Measurements from ENCODE around the gene WDR20.
"Not testable (repeated sequence)": the region's sequence is repeated elsewhere in the genome, so short reads cannot be mapped to it uniquely, and the experiment has no call there.

The WDR20 gene

DNA sequence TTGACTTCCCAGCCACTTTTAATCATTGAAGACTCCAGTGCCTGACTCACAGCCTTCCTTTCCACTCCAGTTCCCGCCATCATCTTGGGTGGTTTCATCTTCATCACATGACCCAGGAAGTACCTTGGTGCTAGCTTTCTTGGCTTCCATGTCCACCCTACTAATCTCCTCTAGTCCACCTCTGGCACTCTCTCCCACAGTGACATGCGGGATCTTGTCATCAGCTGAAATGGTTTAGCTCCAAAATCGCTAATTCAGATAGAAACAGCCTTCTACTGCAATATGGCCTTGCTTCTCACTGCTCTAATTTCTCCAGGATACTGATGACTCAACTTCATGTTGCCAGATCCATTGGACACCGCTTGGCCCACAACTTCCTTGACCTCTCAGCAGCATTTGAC lies 24.5 kb downstream of the WDR20 start:
- in situ Hi-C loops (cut with MboI; ENCODE audit: low sequenced_read_pairs) = no loop called here

DNA sequence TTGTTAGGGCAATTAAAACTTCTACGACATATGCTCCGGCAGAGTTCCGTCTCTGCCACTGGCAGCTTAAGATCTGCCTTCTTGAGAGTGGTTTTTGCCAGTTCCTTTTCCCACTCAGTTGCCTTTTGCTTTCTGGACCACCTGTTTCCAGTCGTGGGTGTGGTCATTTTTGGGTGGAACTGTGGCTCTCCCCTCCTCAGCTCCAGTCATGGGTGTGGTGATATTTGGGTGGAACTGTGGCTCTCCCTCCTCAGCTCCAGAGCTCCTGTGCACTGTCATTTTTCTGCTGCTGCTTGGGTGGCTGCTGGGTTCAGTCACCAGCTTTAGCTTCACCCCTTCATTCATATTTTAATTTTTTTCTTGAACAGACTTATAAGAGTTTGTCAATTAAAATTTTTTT lies 25.3 kb downstream of the WDR20 start:
- in situ Hi-C loops (cut with MboI; ENCODE audit: low sequenced_read_pairs) = no loop called here

DNA sequence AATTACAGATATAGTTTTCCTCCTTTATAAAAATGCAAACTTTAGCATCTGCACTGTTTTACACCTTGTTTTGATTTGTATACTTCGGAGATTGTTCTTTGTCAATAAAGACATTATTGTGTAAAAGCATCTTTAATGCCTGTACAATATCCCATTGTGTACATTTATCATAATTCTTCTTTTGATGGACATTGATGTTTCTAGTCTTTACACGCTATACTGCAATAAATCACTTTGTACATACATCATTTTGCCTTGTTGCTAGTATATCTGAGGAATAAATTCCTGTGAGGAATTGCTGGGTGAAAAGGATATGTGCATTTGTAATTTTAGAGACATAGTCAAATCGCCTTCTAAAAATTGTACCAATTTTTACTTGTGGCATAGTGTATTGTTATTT lies 30.4 kb downstream of the WDR20 start:
- in situ Hi-C loops (cut with MboI; ENCODE audit: low sequenced_read_pairs) = no loop called here

DNA sequence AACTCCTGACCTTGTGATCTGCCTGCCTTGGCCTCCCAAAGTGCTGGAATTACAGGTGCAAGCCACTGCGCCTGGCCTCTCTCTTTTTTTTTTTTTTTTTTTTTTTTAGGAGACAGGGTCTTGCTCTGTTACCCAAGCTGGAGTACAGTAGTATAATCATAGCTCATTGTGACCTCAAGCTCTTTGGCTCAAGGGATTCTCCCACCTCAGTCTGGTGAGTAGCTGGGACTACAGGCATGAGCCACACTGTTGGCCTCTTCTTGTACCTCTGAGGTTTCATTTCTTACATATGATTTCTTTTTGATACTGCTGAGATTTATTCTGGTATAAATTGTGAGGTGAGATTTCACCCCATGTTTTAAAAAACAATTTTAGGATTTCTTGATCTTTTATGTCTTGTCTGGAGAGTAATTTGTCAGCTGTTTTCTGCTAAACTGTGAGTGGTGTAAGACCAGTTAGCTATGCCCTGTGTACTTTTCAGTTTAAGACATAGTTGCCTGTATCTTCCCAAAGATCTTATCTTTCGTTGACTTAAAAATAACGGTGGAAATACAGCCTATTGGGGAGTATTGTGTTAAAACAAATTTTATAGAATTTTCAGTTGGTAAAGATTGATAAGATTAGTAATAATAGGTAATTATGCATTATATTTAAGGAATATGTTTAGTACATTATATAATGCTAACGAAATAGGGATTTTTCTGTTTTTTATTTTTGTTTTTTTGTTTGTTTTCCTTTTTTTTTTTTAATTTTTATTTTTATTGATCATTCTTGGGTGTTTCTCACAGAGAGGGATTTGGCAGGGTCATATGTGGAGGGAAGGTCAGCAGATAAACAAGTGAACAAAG lies 31.7 kb downstream of the WDR20 start:
- in situ Hi-C loops (cut with MboI; ENCODE audit: low sequenced_read_pairs) = no loop called here

DNA sequence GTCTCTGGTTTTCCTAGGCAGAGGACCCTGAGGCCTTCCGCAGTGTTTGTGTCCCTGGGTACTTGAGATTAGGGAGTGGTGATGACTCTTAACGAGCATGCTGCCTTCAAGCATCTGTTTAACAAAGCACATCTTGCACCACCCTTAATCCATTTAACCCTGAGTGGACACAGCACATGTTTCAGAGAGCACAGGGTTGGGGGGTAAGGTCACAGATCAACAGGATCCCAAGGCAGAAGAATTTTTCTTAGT lies 32.2 kb downstream of the WDR20 start:
- in situ Hi-C loops (cut with MboI; ENCODE audit: low sequenced_read_pairs) = not testable (repeated sequence)

DNA sequence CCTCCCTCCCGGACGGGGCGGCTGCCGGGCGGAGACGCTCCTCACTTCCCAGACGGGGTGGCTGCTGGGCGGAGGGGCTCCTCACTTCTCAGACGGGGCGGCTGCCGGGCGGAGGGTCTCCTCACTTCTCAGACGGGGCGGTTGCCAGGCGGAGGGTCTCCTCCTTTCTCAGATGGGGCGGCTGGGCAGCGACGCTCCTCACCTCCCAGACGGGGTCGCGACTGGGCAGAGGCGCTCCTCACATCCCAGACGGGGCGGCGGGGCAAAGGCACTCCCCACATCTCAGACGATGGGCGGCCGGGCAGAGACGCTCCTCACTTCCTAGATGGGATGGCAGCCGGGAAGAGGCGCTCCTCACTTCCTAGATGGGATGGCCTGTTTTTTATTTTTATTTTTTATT lies 33.0 kb downstream of the WDR20 start:
- in situ Hi-C loops (cut with MboI; ENCODE audit: low sequenced_read_pairs) = not testable (repeated sequence)

DNA sequence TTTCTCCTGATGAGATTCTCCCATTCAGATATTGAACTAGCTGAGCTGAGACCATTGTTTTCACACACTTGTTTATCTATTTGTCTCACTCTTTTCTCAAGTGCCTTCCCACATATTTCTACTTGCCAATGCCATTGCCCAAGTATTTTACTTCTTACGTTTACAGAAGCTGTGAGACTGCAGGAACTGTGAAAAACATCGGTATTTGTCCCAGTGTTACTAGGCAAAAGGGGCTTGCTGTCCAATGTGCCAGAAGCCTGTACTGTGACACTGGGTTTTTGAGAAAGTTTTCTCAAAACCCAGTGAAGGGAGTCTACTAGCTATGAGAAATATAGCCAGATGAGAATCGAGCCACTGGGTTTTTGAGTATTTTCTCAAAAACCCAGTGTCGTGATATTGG lies 37.5 kb downstream of the WDR20 start:
- in situ Hi-C loops (cut with MboI; ENCODE audit: low sequenced_read_pairs) = no loop called here

DNA sequence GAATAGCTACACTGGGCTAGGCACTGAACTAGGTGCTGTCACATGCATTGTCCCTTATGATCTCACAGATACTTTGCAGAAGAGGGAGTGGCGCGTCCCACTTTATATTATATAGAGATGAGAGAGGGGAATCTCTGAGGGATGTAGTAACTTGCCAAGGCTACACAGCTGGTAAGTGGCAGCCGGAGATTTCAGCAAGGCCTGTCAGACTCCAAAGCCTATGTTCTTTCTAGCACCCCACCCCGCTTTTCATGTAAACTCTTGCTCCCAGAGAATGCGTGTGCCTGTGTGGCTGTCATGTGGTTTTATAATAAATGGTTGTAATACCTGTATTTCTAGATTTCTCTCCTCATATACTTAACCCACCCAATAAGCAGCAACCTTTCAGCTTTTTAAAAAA lies 39.1 kb downstream of the WDR20 start:
- in situ Hi-C loops (cut with MboI; ENCODE audit: low sequenced_read_pairs) = no loop called here

DNA sequence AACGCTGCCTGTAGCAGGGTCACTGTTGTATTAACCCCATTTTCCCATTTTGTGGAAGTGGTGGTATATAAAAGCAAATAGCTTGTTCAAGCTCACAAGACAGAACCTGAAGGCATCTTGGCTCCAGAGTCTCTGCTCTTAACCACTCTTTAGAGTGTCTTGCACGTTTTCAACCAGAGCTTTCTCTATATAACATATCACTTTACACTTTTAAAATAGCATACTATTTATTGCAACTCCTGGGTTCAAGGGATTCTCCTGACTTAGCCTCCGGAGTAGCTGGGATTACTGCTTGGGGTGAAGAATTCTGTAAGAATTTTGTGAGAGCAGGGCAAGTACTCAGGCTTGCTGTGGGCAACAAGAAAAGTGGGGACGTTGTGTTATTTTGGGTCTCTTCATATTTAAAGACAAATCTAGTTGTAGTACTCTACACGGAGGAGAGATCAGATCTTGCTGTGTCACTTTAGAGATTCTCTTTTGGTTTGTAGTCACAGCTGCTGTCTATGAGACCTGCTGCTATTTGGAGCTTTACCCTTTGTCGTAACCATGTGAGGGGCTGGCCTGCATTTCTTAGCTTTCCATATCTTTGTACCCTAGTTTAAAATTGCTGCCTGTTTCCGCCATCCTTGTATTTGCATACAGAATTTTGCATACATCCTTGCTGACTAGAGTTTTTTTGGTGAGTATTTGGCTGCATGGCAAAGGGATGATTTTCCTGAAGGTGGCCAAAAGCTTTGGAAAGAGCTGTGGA lies 40.7 kb downstream of the WDR20 start:
- in situ Hi-C loops (cut with MboI; ENCODE audit: low sequenced_read_pairs) = no loop called here

DNA sequence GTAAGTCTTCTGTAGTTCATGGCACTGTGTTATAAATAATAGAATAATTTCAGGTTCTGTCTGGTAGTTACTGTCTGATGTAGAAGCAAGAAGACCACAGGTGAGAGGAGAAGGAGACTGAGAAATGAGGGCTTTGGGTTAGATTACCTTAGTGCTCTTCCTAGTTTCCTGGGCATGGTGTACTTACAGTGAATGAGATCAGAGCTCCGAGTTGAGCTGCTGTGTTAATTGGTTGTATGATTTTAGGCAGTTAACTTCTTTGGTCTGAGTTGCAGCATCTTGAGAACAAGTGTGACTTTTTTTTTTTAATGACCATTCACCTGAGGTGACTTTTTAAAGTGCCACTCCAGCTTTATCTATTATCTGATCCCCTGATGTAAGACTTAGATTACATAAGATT lies 41.5 kb downstream of the WDR20 start:
- in situ Hi-C loops (cut with MboI; ENCODE audit: low sequenced_read_pairs) = no loop called here

DNA sequence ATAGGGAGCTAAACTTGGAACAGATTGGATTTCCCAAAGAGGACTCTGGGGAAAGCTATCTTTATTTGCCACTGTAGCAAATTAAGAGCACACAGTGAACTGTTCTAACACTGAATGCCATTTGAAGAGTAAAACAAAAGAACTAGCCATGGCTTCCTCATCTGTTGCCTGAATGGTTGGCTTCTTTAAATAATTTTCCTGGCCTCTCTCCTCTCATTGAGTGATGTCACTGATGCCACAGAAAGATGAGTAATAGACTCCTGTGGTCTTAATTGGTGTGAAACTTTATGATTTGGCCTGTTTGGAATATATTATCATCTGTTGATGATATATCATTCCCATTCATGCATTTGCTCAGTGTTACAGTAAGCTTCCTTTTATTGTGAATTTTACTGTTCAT lies 42.5 kb downstream of the WDR20 start:
- in situ Hi-C loops (cut with MboI; ENCODE audit: low sequenced_read_pairs) = no loop called here

DNA sequence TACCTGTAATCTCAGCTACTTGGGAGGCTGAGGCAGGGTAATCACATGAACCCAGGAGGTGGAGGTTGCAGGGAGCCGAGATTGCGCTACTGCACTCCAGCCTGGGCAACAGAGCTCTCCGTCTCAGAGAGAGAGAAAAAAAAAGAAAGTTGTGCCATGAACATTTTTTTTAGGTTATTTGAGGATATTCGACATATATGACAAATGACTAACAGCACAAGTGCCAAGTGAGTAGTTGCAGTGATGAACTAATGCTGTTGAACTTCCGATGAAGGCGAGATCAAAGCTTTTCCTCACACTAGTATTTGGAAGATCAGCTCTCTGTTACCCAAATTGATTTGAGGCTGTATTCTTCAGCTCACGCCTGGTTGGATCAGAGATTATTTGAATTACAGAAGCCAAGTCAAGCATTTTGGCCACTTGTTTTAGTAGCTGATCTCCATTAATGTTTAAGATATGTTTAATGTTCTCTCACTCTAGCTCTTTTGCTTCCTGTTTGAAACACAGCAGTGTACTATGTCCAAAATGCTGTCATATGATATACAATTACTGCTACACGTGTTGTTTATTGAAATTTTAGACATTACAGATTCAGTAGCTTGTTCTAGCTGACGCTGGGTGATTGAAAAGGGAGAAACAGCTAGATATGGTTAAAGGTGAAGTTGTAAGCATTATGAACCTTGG lies 43.4 kb downstream of the WDR20 start:
- in situ Hi-C loops (cut with MboI; ENCODE audit: low sequenced_read_pairs) = no loop called here

DNA sequence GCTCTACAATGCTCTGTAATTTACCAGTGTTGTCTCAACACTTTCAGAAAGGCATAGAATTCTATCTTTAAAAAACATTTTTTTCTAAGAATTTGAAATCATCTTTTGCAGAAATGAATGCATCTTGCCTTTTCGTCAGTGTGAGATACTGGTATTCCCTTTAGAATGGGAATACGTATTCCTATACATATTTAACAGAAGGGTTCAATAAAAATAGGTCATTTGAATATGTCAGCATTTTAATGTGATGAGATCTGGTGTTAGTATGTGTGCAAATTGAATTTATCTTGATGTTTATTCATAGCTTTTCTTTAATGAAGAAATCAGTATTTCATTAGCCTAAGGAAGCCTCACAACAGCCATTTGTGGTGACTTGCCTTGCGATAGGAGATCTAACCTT lies 44.2 kb downstream of the WDR20 start:
- in situ Hi-C loops (cut with MboI; ENCODE audit: low sequenced_read_pairs) = no loop called here

DNA sequence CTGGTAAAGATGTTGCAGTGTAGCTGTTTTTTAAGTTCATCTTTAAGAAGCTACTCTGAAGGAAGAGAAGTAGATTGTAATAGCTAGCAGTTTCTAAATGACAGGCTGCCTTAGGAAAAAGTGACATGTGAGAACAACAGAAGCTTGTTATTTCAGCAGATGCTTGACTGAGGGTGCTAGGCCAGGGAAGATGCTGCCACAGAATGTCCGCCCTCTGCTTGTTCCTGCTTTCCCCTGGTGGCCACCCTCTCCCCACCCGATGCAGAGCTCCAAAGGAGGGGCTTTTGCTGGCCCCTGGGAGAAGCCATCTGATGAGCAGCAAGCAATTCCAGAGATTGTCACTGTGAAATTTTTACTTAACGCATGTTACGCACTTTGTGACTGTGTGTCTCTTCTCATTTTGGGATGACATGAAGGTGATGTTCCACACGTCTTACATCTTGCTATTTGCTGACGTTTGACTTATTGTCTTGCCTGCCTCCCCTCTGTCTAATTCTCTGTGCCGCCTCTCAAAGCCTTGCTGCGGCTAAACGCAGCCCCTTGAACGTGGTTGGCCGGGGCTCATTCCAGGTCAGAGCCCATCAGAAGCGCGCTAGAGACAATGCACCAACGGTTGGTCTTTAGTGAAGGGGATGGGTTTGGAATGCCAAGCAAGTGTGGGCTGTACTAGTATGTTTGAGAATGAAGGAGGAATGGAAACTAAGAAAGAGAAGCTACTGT lies 44.8 kb downstream of the WDR20 start:
- in situ Hi-C loops (cut with MboI; ENCODE audit: low sequenced_read_pairs) = no loop called here

DNA sequence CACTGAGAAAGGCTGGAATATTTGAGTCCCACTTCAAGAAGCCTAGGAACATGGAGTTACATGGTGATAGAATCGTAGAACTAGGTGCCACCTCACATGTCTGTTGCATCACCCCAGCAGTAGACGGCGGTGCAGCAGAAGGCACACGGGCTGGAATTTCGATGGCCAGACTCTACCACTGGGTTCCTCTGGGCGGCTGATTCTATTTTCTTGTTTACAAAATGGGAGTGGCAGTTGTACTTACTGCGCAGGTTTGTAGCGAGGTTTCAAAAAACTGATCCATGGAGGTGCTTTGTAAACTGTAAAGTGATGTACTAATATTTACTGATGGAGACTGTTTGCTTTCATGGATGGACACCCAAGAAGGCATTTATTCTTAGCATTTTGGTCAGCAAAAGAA lies 45.7 kb downstream of the WDR20 start:
- in situ Hi-C loops (cut with MboI; ENCODE audit: low sequenced_read_pairs) = no loop called here

DNA sequence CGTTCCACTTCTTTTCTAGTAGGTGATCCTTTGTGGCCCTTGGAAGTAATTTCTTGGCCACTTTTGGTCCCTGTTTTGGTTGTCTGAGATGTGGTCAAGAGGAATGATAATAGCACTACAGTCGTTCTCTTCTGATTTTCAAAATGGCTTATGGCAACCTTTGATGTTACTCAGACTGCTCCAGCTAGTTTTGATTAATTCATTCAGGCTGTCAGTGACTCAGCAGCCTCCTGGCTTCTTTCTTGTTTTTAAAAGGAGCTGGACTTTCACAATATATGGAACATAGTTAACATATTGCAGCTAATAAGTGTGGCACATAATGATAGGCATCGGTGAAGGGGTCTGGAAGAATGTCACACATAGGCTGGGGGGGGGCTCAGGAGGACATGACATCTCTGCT lies 47.3 kb downstream of the WDR20 start:
- in situ Hi-C loops (cut with MboI; ENCODE audit: low sequenced_read_pairs) = no loop called here

DNA sequence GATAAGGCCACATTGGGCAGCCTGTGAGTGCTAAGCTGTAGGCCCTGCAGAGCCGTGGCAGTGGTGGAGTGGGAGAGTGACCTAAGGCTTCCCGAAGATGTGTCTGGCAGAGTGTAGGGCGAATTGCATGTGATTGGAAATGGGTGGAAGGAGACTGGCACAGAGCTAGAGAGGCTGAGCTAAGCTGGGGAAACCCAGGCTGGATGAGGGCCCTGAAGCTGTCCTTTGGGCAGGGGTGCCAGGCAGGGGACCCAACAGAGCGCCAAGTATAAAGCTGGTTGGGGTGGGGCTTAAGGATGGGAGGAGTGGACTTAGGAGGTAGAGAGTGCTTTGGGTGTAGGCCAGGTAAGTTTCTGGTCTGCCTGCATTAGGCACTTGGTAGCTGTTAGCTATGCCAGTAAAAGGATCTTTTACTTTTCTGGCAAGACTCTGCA lies 47.9 kb downstream of the WDR20 start:
- in situ Hi-C loops (cut with MboI; ENCODE audit: low sequenced_read_pairs) = no loop called here

DNA sequence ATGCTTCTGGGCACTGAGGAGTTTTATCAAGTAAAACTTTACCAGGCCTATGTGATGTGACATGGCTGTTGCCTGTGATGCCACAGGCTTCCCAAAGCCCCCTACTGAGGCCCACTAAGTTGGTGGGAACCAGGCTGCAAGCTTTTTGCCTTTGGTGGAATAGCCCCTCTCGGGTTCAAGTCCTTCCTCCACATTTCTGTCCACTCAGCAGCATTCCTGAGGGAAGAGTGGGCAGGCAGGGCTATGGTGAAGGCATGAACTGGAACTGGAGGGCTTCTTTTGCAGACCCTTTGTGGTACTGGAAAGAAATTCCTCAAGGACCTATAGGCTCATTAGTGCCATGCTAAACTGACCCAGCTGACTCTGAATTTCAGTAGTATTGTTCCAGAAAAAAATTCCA lies 48.5 kb downstream of the WDR20 start:
- in situ Hi-C loops (cut with MboI; ENCODE audit: low sequenced_read_pairs) = no loop called here

DNA sequence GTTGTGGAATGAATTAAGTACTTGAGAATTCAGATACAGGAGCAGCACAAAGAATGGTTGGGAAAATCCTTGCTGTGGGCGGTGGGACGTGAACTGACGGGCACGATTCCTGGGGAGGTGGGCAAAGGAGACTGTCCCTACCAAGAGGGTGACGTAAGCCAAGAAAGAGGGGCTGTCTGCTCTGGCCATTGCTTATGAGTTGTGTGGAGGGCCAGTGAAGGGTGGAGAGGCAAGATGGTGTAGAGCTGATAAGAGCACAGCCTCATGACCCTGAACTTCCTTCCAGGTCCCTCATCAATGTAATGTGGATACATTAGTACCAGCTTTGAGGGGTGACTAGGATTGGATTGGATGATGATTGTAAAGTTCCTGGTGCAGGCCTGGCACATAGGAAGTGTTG lies 50.2 kb downstream of the WDR20 start:
- in situ Hi-C loops (cut with MboI; ENCODE audit: low sequenced_read_pairs) = no loop called here

DNA sequence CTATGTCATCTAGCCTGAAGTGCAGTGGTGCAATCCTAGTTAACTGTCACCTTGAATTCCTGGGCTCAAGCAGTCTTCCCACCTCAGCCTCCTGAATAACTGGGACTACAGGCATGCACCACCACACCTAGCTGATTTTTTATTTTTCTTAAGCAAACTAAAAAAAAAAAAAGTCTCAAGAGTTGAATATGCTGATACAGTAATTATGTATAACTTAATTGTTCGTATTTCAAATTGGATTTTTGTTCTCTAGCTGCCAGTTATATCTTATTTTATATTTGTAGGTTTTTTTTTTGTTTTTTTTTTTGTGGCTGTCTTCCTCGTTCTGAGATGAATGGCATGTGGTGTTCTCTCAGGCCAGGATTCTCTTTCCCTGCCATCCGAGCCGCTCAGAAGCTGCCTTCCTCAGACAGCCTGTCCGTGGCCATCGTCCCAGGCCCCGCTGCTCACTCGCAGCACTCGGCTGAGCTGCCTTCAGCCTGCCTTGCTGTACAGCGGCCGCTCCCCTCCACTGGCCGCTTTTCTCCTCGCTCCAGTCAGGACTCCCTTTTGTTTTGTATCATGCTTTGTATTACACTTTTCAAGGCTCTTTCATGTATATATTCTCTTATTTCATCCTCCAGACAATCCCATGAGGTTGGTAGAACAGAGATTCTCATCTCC lies 53.3 kb downstream of the WDR20 start:
- in situ Hi-C loops (cut with MboI; ENCODE audit: low sequenced_read_pairs) = no loop called here

DNA sequence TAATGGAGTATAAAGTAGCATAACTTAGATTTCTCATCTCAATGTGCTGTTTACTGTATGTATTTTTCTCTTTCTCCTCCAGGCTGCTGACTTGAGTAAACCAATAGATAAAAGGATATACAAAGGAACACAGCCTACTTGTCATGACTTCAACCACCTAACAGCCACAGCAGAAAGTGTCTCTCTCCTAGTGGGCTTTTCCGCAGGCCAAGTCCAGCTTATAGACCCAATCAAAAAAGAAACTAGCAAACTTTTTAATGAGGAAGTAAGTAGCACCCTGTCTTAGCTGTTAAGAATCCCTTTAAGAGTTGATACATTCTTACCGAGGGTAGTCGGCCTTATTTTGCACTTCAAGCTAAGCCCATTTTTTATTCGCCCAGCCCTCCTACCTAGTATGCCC lies 55.2 kb downstream of the WDR20 start:
- in situ Hi-C loops (cut with MboI; ENCODE audit: low sequenced_read_pairs) = no loop called here
